HepG2 (cell line): Measurements from ENCODE around the gene GALNTL6.

Experiments used
- BHLHE40 ChIP-seq: IDR thresholded peaks from 2 replicates; pipeline ENCODE4 v1.6.1; 2011; ENCODE audit warnings: low read length, improper control_type of control experiment
- CBX5 ChIP-seq: sonication (generic); formaldehyde crosslinking; IDR thresholded peaks from 2 replicates; pipeline ENCODE4 v1.4.0; 2020; ENCODE audit warnings: missing genetic modification reagents, borderline replicate concordance
- CTCF ChIP-seq: sonication (generic); formaldehyde crosslinking; IDR thresholded peaks from 2 replicates; pipeline ENCODE4 v1.5.0; 2020; ENCODE audit warnings: mild to moderate bottlenecking, missing genetic modification reagents, moderate library complexity
- KDM4B ChIP-seq: sonication (generic); formaldehyde crosslinking; IDR thresholded peaks from 2 replicates; pipeline ENCODE4 v1.4.0; 2020; ENCODE audit warnings: missing genetic modification reagents
- KLF6 ChIP-seq: IDR thresholded peaks from 2 replicates; pipeline ENCODE4 v1.8.0; 2016; ENCODE audit warnings: missing biosample characterization, missing genetic modification reagents
- RAD21 ChIP-seq: fragments of 450-650 bp; formaldehyde crosslinking; IDR thresholded peaks from 2 replicates; pipeline ENCODE4 v1.5.0; 2020; ENCODE audit warnings: mild to moderate bottlenecking
- RXRB ChIP-seq: IDR thresholded peaks from 2 replicates; pipeline ENCODE4 v1.6.1; 2016; ENCODE audit warnings: borderline replicate concordance, missing genetic modification reagents, missing compliant biosample characterization
- TARDBP ChIP-seq: sonication (generic); formaldehyde crosslinking; IDR thresholded peaks from 2 replicates; pipeline ENCODE4 v1.8.0; 2022; ENCODE audit warnings: mild to moderate bottlenecking, missing genetic modification reagents
- TCF7 ChIP-seq: sonication (generic); IDR thresholded peaks from 2 replicates; pipeline ENCODE4 v1.6.1; 2016; ENCODE audit warnings: antibody characterized with exemption, low read depth
- U2AF1 ChIP-seq: fragments of 200-400 bp; formaldehyde crosslinking; optimal IDR thresholded peaks from 2 replicates; pipeline ENCODE3; 2017; ENCODE audit warnings: mild to moderate bottlenecking, low read depth, low read length
- ZFX ChIP-seq: sonication (generic); formaldehyde crosslinking; IDR thresholded peaks from 2 replicates; pipeline ENCODE4 v1.4.0; 2020; ENCODE audit warnings: mild to moderate bottlenecking, low read depth, missing genetic modification reagents, moderate library complexity
- ZKSCAN1 ChIP-seq: fragments of 150-350 bp; IDR thresholded peaks from 2 replicates; pipeline ENCODE4 v1.6.1; 2014; ENCODE audit warnings: low read length
- TF ChIP-seq, protein P1 (sequence below): IDR thresholded peaks from 2 replicates; pipeline ENCODE4 v1.6.1; 2016; ENCODE audit warnings: mild to moderate bottlenecking, missing biosample characterization, missing genetic modification reagents

GRCh38 chr4:172683021-172683420 lies 869.8 kb downstream of the GALNTL6 start:
- no peak for TF ChIP-seq CTCF
- TF ChIP-seq TARDBP (CRISPR knock-in tag), result no peak
- TF ChIP-seq ZKSCAN1, result no peak
- TF ChIP-seq KLF6 (CRISPR knock-in tag), result no peak
- TF ChIP-seq TCF7, result no peak
- no peak for TF ChIP-seq KDM4B (CRISPR knock-in tag)
- no peak for TF ChIP-seq RXRB (CRISPR knock-in tag)
- TF ChIP-seq CBX5 (CRISPR knock-in tag), result no peak
- no peak for TF ChIP-seq ZFX (CRISPR knock-in tag)
- no peak for TF ChIP-seq U2AF1
- TF ChIP-seq RAD21 (CRISPR knock-in tag), result no peak
- no peak for TF ChIP-seq BHLHE40
- TF ChIP-seq, protein P1, sequence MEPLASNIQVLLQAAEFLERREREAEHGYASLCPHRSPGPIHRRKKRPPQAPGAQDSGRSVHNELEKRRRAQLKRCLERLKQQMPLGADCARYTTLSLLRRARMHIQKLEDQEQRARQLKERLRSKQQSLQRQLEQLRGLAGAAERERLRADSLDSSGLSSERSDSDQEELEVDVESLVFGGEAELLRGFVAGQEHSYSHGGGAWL (CRISPR knock-in tag), result no peak
